ENCODE data around the gene NEDD4L.

DNA sequence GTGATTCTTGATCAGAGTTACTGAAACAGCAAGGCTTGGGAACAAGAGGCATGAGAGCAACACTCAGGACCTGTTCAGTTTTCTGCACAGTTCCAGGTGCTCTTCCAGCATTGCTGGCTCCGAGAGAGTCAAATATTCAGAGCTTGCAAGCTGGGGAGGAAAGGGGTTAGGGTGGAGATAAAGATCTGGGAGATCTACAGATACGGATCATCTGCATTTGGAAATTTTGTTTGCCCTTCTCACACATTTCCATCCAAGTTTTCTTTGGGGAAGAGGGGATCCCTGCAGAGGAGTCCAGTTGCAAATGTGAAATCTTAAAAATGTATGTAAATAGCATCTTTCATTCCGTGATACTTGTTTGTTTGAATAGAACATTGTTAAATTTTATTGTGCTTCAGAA is 108.2 kb downstream of the NEDD4L start:
- TF ChIP-seq, protein P1, sequence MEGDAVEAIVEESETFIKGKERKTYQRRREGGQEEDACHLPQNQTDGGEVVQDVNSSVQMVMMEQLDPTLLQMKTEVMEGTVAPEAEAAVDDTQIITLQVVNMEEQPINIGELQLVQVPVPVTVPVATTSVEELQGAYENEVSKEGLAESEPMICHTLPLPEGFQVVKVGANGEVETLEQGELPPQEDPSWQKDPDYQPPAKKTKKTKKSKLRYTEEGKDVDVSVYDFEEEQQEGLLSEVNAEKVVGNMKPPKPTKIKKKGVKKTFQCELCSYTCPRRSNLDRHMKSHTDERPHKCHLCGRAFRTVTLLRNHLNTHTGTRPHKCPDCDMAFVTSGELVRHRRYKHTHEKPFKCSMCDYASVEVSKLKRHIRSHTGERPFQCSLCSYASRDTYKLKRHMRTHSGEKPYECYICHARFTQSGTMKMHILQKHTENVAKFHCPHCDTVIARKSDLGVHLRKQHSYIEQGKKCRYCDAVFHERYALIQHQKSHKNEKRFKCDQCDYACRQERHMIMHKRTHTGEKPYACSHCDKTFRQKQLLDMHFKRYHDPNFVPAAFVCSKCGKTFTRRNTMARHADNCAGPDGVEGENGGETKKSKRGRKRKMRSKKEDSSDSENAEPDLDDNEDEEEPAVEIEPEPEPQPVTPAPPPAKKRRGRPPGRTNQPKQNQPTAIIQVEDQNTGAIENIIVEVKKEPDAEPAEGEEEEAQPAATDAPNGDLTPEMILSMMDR (IDR thresholded peaks at IDR 0.05; ENCODE audit: low read depth, low read length) = no peak
- no peak for TF ChIP-seq POLR2A (IDR thresholded peaks at IDR 0.05; ENCODE audit: extremely low read depth, insufficient read length)
